Testis (tissue), 3 donors: Measurements from ENCODE around the gene PROK1. TPM values are rescaled to one million over a fixed set of nuclear protein-coding genes. Genes with fewer than 3 reads are reported as not detected.
"Not testable (repeated sequence)": the region's sequence is repeated elsewhere in the genome, so short reads cannot be mapped to it uniquely, and the experiment has no call there.

Experiments
- DNase-seq: peaks from one replicate; pipeline ENCODE4 v3.0.0-alpha.2; 2019
- H3K27ac ChIP-seq, 2 donors: fragments of 200-600 bp; sonication (generic); one replicate each; pipeline ENCODE4 v1.5.1; 2019
- H3K27me3 ChIP-seq: fragments of 200-600 bp; sonication (generic); one replicate; pipeline ENCODE4 v1.5.1; 2019
- H3K36me3 ChIP-seq: fragments of 200-600 bp; sonication (generic); one replicate; pipeline ENCODE4 v1.5.1; 2017; ENCODE audit warnings: low read depth; ENCODE audit errors: missing control alignments
- H3K4me1 ChIP-seq: fragments of 200-600 bp; sonication (generic); one replicate; pipeline ENCODE4 v1.5.1; 2019
- H3K4me3 ChIP-seq, 2 donors: fragments of 200-600 bp; sonication (generic); one replicate each; pipeline ENCODE4 v1.5.1; 2017 to 2019
- H3K9me3 ChIP-seq: fragments of 200-600 bp; sonication (generic); one replicate; pipeline ENCODE4 v1.5.1; 2017
- POLR2A ChIP-seq: fragments of 450-650 bp; IDR thresholded peaks from one replicate; pipeline ENCODE4 v1.6.1; 2017; ENCODE audit warnings: antibody characterized with exemption, mild to moderate bottlenecking, moderate library complexity
- WGBS, 2 donors: methylation state at CpG; one replicate each; pipeline ENCODE4 v1.1.5; 2018; 5-methylcytosine and 5-hydroxymethylcytosine counted together
- intact Hi-C: fragments of 100-400 bp; cut with DNase I; formaldehyde crosslinking; loops from one replicate; pipeline ENCODE4 v1.15.1; 2023; ENCODE audit warnings: low total_unique reads
- polyA plus RNA-seq: library from polyadenylated mRNA; stranded (reverse); fragments of 350-450 nt; fragmentation: Illumina TruSeq; extraction: RNeasy Lipid Tissue Mini Kit (QIAGEN cat#74804); gene quantifications from one replicate; pipeline ENCODE4 v1.2.3, GENCODE V29; 2014; ENCODE audit warnings: low read depth, low replicate concordance; ENCODE audit not compliant: insufficient read depth
- total RNA-seq, 2 donors: library from RNA; depleted of rRNA; stranded (reverse); fragments of >200 nt; gene quantifications; one replicate each; pipeline ENCODE4 v1.2.3, GENCODE V29; 2016
- TF ChIP-seq, protein P1 (sequence below), 3 experiments: fragments of 450-650 bp in 2 of 3; fragments of 200-600 bp in 1 of 3; sonication (generic) in 1 of 3; IDR thresholded peaks; one replicate each; pipeline ENCODE4 v1.5.1; 2016 to 2019; ENCODE audit warnings: antibody characterized with exemption in 3 of 3, mild to moderate bottlenecking in 2 of 3, moderate library complexity in 1 of 3

Gene PROK1
- total and polyA plus RNA-seq, 3 donors from 2014 or later = 50.4 to 85.5 (median 70.6) TPM

DNA sequence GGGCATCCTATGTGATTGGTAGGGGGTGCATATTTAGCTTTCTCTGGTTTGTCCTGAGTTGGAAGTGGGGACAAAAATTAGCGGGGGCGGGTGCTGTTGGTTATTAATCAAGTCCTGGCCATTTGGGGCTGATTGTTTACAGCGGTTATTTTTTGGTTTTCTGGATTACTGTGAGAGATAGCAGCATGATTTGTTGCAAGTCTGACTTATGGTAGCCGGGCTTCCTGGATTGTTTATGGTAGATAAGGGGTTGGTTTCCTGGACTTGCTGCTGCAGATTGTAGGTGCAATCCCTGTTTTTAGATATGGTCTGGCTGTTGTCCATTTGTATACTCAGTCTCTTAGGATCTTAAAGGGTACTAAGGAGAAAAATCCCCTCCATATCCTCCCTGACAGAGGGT, 12.1 kb upstream of the PROK1 start:
- no peak for DNase-seq
- H3K9me3 ChIP-seq = no peaks in the 10 kb centered on the region
- H3K4me3 ChIP-seq = no peak overlapping the region
- peaks cover 27% of the 10 kb centered on the region for H3K4me1 ChIP-seq
- TF ChIP-seq POLR2A = no peak
- TF ChIP-seq, protein P1, sequence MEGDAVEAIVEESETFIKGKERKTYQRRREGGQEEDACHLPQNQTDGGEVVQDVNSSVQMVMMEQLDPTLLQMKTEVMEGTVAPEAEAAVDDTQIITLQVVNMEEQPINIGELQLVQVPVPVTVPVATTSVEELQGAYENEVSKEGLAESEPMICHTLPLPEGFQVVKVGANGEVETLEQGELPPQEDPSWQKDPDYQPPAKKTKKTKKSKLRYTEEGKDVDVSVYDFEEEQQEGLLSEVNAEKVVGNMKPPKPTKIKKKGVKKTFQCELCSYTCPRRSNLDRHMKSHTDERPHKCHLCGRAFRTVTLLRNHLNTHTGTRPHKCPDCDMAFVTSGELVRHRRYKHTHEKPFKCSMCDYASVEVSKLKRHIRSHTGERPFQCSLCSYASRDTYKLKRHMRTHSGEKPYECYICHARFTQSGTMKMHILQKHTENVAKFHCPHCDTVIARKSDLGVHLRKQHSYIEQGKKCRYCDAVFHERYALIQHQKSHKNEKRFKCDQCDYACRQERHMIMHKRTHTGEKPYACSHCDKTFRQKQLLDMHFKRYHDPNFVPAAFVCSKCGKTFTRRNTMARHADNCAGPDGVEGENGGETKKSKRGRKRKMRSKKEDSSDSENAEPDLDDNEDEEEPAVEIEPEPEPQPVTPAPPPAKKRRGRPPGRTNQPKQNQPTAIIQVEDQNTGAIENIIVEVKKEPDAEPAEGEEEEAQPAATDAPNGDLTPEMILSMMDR (IDR thresholded peaks at IDR 0.05) = no peak
- no peaks in the 10 kb centered on the region for H3K36me3 ChIP-seq
- no peak overlapping the region for H3K27ac ChIP-seq
- intact Hi-C loops = no loop called here
- no peaks in the 10 kb centered on the region for H3K27me3 ChIP-seq
- 63 to 82% methylated on average over 4 of the region's 4 CpGs for WGBS, 2 donors

DNA sequence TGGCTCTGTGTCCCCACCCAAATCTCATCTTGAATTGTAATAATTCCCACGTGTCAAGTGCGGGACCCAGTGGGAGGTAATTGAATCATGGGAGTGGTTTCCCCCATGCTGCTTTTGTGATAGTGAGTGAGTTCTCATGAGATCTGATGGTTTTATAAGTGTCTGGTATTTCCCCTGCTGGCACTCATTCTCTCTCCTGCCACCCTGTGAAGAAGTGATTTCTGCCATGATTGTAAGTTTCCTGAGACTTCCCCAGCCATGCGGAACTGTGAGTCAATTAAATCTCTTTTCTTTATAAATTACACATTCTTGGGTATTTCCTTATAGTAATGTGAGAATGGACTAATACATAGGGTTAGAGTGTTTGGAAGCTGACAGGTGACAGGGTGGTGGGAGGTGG, 11.1 kb upstream of the PROK1 start:
- H3K4me1 ChIP-seq = peaks cover 24% of the 10 kb centered on the region
- H3K4me3 ChIP-seq, intact Hi-C loops, H3K27me3 ChIP-seq, H3K36me3 ChIP-seq, DNase-seq, H3K27ac ChIP-seq, H3K9me3 ChIP-seq: not testable (repeated sequence)
- WGBS, 2 donors = 86 to 95% methylated on average over 3 of the region's 3 CpGs

DNA sequence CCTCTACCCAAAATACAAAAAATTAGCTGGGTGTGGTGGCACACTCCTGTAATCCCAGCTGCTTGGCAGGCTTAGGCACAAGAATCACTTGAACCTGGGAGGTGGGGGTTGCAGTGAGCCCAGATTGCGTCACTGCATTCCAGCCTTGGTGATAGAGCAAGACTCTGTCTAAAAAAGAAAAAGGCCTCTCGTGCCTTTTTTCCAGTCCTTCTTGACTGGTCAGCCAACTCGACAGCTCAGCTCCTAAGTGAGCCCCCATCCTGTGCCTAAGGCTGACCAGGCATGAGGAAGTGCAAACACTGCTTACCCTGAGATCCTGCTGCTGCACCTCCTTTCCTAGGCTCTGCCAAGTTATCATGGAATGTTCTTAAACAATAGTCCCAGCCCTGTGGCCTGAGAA, 10.1 kb upstream of the PROK1 start:
- Histone ChIP-seq H3K9me3 (no peaks in the 10 kb centered on the region), H3K4me1 (peaks cover 18% of the 10 kb centered on the region), H3K4me3 (no peak overlapping the region), H3K36me3 (no peaks in the 10 kb centered on the region), H3K27ac (peak overlapping the region in 1 of 2 donors; percentile 57), H3K27me3 (no peaks in the 10 kb centered on the region)
- 33 to 40% methylated on average over 3 of the region's 3 CpGs for WGBS, 2 donors
- intact Hi-C loops = no loop called here
- TF ChIP-seq, protein P1 (IDR thresholded peaks at IDR 0.05) = no peak
- TF ChIP-seq POLR2A = no peak
- DNase-seq = peak; percentile 47

DNA sequence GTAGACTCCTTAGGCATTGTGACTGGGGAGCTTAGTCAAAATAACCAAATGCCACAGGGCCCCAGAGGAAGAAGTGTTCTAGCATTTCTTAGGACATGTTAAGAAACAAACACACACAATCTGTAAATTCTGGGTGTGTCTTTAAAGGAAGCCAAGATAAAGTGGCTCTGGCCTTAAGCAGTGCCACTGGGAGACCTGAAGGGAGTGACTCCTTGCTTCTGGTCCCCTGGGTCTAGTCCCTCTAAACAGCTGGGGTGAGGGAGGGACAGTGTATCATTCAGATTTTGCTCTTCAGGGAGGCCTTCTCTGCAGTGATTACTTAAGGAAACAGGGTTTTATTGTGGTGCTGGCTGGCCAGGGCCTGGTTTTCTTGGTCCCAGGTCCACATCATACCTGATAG, 9.1 kb upstream of the PROK1 start:
- DNase-seq = no peak
- no peak overlapping the region for H3K27ac ChIP-seq

DNA sequence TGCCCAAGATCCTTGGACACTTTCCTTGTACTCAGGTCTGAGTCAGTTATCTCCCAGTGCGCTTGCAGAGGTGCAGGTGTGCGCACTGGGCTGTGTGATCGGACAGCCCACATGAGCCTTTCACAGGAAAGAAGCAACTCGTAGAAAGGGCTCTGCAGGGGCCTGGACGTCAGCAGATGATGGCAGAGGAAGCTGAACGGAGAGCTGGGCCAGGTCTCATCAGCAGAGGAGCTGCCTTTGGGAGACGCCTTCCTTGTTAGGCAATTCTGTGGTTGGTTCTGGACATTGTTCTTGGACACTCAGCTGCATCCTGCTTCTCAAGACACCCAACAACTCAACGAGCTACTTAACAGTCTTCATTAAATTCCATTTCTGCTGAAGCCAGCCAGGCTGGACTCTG, 7.5 kb upstream of the PROK1 start:
- TF ChIP-seq, protein P1 (IDR thresholded peaks at IDR 0.05) = no peak
- TF ChIP-seq POLR2A = no peak
- DNase-seq = no peak
- 87 to 92% methylated on average over 3 to 8 of the region's 8 CpGs for WGBS, 2 donors
- H3K9me3 ChIP-seq = no peaks in the 10 kb centered on the region
- H3K36me3 ChIP-seq = no peaks in the 10 kb centered on the region
- no peaks in the 10 kb centered on the region for H3K27me3 ChIP-seq
- H3K4me3 ChIP-seq = no peak overlapping the region
- peaks cover 5% of the 10 kb centered on the region for H3K4me1 ChIP-seq
- no peak overlapping the region for H3K27ac ChIP-seq
- intact Hi-C loops = no loop called here

More for the DNA sequence above, 9.1 kb upstream of the PROK1 start:
- Histone ChIP-seq H3K36me3 (no peaks in the 10 kb centered on the region), H3K4me3 (no peak overlapping the region), H3K4me1 (peaks cover 12% of the 10 kb centered on the region), H3K9me3 (no peaks in the 10 kb centered on the region), H3K27me3 (no peaks in the 10 kb centered on the region)
- intact Hi-C loops = no loop called here
- TF ChIP-seq, protein P1 (IDR thresholded peaks at IDR 0.05) = no peak
- no peak for TF ChIP-seq POLR2A
